Measurements from ENCODE around the gene TSPAN13.

GRCh38 chr7:16710651-16711050, 42.9 kb upstream of the TSPAN13 start:
- TF ChIP-seq CBFB (CRISPR knock-in tag; IDR thresholded peaks at IDR 0.05; ENCODE audit: low read depth) (no peak), USF2 (CRISPR knock-in tag; IDR thresholded peaks at IDR 0.05) (no peak), CTCF (IDR thresholded peaks at IDR 0.05) (no peak)

Measured in WTC11 (cell line).